ENCODE measurements around the gene CCDC107. TPM values are rescaled to one million over a fixed set of nuclear protein-coding genes. Genes with fewer than 3 reads are reported as not detected.

Gene CCDC107
- total and polyA plus RNA-seq, 2 of the 13 experiments (the other 11 are each of a cell fraction or from before 2014, with no cell fraction given), result 7.1 to 15.2 TPM

DNA sequence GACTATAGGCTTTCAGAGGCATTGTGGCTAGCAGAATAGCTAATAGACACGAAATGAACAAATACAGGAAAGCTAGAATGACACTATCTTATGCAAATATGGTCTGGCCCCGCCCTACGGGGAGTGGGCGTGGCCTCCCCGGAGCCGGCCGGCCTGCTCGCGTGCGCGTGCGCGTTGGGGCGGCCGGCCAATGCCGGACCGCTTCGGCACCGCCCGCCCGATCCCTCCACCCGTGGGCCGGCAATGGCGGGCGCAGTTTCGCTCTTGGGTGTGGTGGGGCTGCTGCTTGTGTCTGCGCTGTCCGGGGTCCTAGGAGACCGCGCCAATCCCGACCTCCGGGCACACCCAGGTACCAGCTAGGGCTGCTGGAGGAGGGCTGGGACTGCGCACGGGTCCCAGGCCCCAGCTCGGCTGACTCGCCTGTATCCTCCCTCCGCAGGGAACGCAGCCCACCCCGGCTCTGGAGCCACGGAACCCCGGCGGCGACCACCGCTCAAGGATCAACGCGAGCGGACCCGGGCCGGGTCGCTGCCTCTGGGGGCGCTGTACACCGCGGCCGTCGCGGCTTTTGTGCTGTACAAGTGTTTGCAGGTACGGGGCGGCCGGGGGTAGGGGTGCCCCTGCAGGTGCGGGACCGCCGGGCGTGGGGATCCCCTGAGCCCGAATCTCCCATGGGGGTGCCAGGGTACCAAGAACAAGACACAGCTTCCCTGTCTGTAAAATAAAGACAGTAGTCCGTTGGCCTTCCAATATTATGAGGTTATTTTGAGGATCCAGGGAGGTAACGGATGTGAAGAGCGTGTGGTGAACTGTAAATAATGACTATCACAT is at the start of gene CCDC107 (continued):
- TF ChIP-seq, protein P1, sequence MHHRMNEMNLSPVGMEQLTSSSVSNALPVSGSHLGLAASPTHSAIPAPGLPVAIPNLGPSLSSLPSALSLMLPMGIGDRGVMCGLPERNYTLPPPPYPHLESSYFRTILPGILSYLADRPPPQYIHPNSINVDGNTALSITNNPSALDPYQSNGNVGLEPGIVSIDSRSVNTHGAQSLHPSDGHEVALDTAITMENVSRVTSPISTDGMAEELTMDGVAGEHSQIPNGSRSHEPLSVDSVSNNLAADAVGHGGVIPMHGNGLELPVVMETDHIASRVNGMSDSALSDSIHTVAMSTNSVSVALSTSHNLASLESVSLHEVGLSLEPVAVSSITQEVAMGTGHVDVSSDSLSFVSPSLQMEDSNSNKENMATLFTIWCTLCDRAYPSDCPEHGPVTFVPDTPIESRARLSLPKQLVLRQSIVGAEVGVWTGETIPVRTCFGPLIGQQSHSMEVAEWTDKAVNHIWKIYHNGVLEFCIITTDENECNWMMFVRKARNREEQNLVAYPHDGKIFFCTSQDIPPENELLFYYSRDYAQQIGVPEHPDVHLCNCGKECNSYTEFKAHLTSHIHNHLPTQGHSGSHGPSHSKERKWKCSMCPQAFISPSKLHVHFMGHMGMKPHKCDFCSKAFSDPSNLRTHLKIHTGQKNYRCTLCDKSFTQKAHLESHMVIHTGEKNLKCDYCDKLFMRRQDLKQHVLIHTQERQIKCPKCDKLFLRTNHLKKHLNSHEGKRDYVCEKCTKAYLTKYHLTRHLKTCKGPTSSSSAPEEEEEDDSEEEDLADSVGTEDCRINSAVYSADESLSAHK (CRISPR knock-in tag; IDR thresholded peaks at IDR 0.05; ENCODE audit: borderline replicate concordance), result no peak
- peak; percentile 58 for TF ChIP-seq KLF6 (CRISPR knock-in tag; IDR thresholded peaks at IDR 0.05)
- TF ChIP-seq, protein P2, sequence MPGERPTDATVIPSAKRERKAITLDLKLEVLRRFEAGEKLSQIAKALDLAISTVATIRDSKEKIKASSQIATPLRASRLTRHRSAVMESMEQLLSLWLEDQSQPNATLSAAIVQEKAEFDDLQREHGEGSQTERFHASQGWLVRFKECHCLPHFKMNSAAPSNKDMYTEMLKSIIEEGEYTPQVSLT (CRISPR knock-in tag; IDR thresholded peaks at IDR 0.05; ENCODE audit: borderline replicate concordance, low read depth), result no peak
- 0 out of 2 replicates have a peak, but pooled peaks have one; percentile 31 for TF ChIP-seq KDM3A (CRISPR knock-in tag; IDR thresholded peaks at IDR 0.05; ENCODE audit: low read depth)
- TF ChIP-seq, protein P3, sequence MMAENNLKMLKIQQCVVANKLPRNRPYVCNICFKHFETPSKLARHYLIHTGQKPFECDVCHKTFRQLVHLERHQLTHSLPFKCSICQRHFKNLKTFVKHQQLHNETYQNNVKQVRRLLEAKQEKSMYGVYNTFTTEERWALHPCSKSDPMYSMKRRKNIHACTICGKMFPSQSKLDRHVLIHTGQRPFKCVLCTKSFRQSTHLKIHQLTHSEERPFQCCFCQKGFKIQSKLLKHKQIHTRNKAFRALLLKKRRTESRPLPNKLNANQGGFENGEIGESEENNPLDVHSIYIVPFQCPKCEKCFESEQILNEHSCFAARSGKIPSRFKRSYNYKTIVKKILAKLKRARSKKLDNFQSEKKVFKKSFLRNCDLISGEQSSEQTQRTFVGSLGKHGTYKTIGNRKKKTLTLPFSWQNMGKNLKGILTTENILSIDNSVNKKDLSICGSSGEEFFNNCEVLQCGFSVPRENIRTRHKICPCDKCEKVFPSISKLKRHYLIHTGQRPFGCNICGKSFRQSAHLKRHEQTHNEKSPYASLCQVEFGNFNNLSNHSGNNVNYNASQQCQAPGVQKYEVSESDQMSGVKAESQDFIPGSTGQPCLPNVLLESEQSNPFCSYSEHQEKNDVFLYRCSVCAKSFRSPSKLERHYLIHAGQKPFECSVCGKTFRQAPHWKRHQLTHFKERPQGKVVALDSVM (CRISPR knock-in tag; IDR thresholded peaks at IDR 0.05), result 0 out of 2 replicates have a peak, but pooled peaks have one; percentile 44
- peak; percentile 73 for TF ChIP-seq ZNF768 (CRISPR knock-in tag; IDR thresholded peaks at IDR 0.05)
- no peak for TF ChIP-seq LCORL (IDR thresholded peaks at IDR 0.05)
- TF ChIP-seq LCORL (CRISPR knock-in tag; IDR thresholded peaks at IDR 0.05), result no peak; the same call in none of the 2 replicates
- no peak for TF ChIP-seq ZNF619 (CRISPR knock-in tag; IDR thresholded peaks at IDR 0.05)
- no peak for TF ChIP-seq ZNF605 (CRISPR knock-in tag; IDR thresholded peaks at IDR 0.05)
- TF ChIP-seq DNMT3B (CRISPR knock-in tag; conservative IDR thresholded peaks at IDR 0.05), result no peak
- TF ChIP-seq ZNF543 (CRISPR knock-in tag; IDR thresholded peaks at IDR 0.05), result peak; percentile 68
- no peak for TF ChIP-seq ZFP37 (CRISPR knock-in tag; IDR thresholded peaks at IDR 0.05; ENCODE audit: borderline replicate concordance)
- TF ChIP-seq, protein P4, sequence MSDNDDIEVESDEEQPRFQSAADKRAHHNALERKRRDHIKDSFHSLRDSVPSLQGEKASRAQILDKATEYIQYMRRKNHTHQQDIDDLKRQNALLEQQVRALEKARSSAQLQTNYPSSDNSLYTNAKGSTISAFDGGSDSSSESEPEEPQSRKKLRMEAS (IDR thresholded peaks at IDR 0.05), result no peak
- TF ChIP-seq ZKSCAN1 (IDR thresholded peaks at IDR 0.05; ENCODE audit: low read length), result no peak
- TF ChIP-seq ZBTB42 (CRISPR knock-in tag; IDR thresholded peaks at IDR 0.05), result no peak; the same call in none of the 2 replicates
- no peak for TF ChIP-seq MAFK (conservative IDR thresholded peaks at IDR 0.05 in 1 of 2, IDR thresholded peaks at IDR 0.05 in 1 of 2; ENCODE audit: low read length in 2 of 2)
- 0 out of 2 replicates have a peak, but pooled peaks have one; percentile 27 for TF ChIP-seq ZNF552 (CRISPR knock-in tag; IDR thresholded peaks at IDR 0.05; ENCODE audit: borderline replicate concordance)
- TF ChIP-seq CENPX (CRISPR knock-in tag; IDR thresholded peaks at IDR 0.05), result no peak
- TF ChIP-seq, protein P5, sequence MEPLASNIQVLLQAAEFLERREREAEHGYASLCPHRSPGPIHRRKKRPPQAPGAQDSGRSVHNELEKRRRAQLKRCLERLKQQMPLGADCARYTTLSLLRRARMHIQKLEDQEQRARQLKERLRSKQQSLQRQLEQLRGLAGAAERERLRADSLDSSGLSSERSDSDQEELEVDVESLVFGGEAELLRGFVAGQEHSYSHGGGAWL (CRISPR knock-in tag; IDR thresholded peaks at IDR 0.05), result peak; percentile 81
- no peak for TF ChIP-seq ZNF335 (CRISPR knock-in tag; IDR thresholded peaks at IDR 0.05)
- TF ChIP-seq CHD2 (IDR thresholded peaks at IDR 0.05; ENCODE audit: low read depth, low read length), result no peak
- peak; percentile 90 for TF ChIP-seq HES4 (CRISPR knock-in tag; IDR thresholded peaks at IDR 0.05; ENCODE audit: borderline replicate concordance)
- TF ChIP-seq, protein P6, sequence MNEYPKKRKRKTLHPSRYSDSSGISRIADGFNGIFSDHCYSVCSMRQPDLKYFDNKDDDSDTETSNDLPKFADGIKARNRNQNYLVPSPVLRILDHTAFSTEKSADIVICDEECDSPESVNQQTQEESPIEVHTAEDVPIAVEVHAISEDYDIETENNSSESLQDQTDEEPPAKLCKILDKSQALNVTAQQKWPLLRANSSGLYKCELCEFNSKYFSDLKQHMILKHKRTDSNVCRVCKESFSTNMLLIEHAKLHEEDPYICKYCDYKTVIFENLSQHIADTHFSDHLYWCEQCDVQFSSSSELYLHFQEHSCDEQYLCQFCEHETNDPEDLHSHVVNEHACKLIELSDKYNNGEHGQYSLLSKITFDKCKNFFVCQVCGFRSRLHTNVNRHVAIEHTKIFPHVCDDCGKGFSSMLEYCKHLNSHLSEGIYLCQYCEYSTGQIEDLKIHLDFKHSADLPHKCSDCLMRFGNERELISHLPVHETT (CRISPR knock-in tag; conservative IDR thresholded peaks at IDR 0.05), result no peak
